ENCODE data around the gene CIB4. TPM values are rescaled to one million over a fixed set of nuclear protein-coding genes. Genes with fewer than 3 reads are reported as not detected.
"Not testable (repeated sequence)": the region's sequence is repeated elsewhere in the genome, so short reads cannot be mapped to it uniquely, and the experiment has no call there.

The CIB4 gene
- total and polyA plus RNA-seq, 2 experiments from 2014 or later = not detected

- no peak for TF ChIP-seq CTCF (IDR thresholded peaks at IDR 0.05; ENCODE audit: low read depth, low read length)
- H3K27me3 ChIP-seq = no peaks in the 10 kb centered on the region
- H3K9me3 ChIP-seq (ENCODE audit: low read depth) = no peaks in the 10 kb centered on the region
- no peak overlapping the region for H3K4me3 ChIP-seq
- DNase-seq (ENCODE audit: low read depth in 1 of 2, low spot score in 1 of 2) = no peak
- H3K36me3 ChIP-seq = no peaks in the 10 kb centered on the region
- no peak overlapping the region for H3K27ac ChIP-seq
- H3K4me1 ChIP-seq (ENCODE audit: low read depth) = peaks cover 4% of the 10 kb centered on the region
Measured at GRCh38 chr2:26666671-26667070, 25.5 kb upstream of the CIB4 start.

GRCh38 chr2:26665296-26665695 lies 24.1 kb upstream of the CIB4 start:
- H3K4me1 ChIP-seq (ENCODE audit: low read depth); H3K4me3 ChIP-seq; H3K27me3 ChIP-seq; H3K9me3 ChIP-seq (ENCODE audit: low read depth); H3K36me3 ChIP-seq; H3K27ac ChIP-seq; DNase-seq (ENCODE audit: low read depth in 1 of 2, low spot score in 1 of 2): not testable (repeated sequence)

- Histone ChIP-seq H3K27ac (no peak overlapping the region), H3K36me3 (no peaks in the 10 kb centered on the region), H3K9me3 (ENCODE audit: low read depth) (no peaks in the 10 kb centered on the region), H3K27me3 (no peaks in the 10 kb centered on the region), H3K4me1 (ENCODE audit: low read depth) (no peaks in the 10 kb centered on the region), H3K4me3 (no peak overlapping the region)
- DNase-seq (ENCODE audit: low read depth in 1 of 2, low spot score in 1 of 2) = no peak
- TF ChIP-seq CTCF (IDR thresholded peaks at IDR 0.05; ENCODE audit: low read depth, low read length) = no peak
Measured at GRCh38 chr2:26660363-26660962, 19.3 kb upstream of the CIB4 start.

GRCh38 chr2:26658691-26659346 lies 17.7 kb upstream of the CIB4 start:
- Histone ChIP-seq H3K27ac (no peak overlapping the region), H3K4me1 (ENCODE audit: low read depth) (peaks cover 7% of the 10 kb centered on the region), H3K4me3 (no peak overlapping the region), H3K36me3 (no peaks in the 10 kb centered on the region), H3K27me3 (no peaks in the 10 kb centered on the region), H3K9me3 (ENCODE audit: low read depth) (no peaks in the 10 kb centered on the region)
- DNase-seq (ENCODE audit: low read depth in 1 of 2, low spot score in 1 of 2) = no peak
- TF ChIP-seq CTCF (IDR thresholded peaks at IDR 0.05; ENCODE audit: low read depth, low read length) = no peak

- Histone ChIP-seq H3K27ac (no peak overlapping the region), H3K4me3 (no peak overlapping the region), H3K27me3 (no peaks in the 10 kb centered on the region), H3K9me3 (ENCODE audit: low read depth) (no peaks in the 10 kb centered on the region), H3K4me1 (ENCODE audit: low read depth) (peaks cover 17% of the 10 kb centered on the region), H3K36me3 (no peaks in the 10 kb centered on the region)
- no peak for DNase-seq (ENCODE audit: low read depth in 1 of 2, low spot score in 1 of 2)
- TF ChIP-seq CTCF (IDR thresholded peaks at IDR 0.05; ENCODE audit: low read depth, low read length) = no peak
Measured at GRCh38 chr2:26657265-26657664, 16.1 kb upstream of the CIB4 start.

- no peak overlapping the region for H3K4me3 ChIP-seq
- no peaks in the 10 kb centered on the region for H3K9me3 ChIP-seq (ENCODE audit: low read depth)
- peaks cover 24% of the 10 kb centered on the region for H3K4me1 ChIP-seq (ENCODE audit: low read depth)
- no peak overlapping the region for H3K27ac ChIP-seq
- DNase-seq (ENCODE audit: low read depth in 1 of 2, low spot score in 1 of 2) = no peak
- H3K36me3 ChIP-seq = no peaks in the 10 kb centered on the region
- H3K27me3 ChIP-seq = no peaks in the 10 kb centered on the region
- no peak for TF ChIP-seq CTCF (IDR thresholded peaks at IDR 0.05; ENCODE audit: low read depth, low read length)
Measured at GRCh38 chr2:26655611-26656195, 14.5 kb upstream of the CIB4 start.

GRCh38 chr2:26655120-26655519 lies 14.0 kb upstream of the CIB4 start:
- H3K4me1 ChIP-seq (ENCODE audit: low read depth) = peaks cover 24% of the 10 kb centered on the region
- not testable (repeated sequence) for DNase-seq (ENCODE audit: low read depth in 1 of 2, low spot score in 1 of 2)

More at GRCh38 chr2:26655120-26655519, 14.0 kb upstream of the CIB4 start:
- H3K36me3 ChIP-seq; H3K9me3 ChIP-seq (ENCODE audit: low read depth); H3K4me3 ChIP-seq; H3K27me3 ChIP-seq; H3K27ac ChIP-seq: not testable (repeated sequence)

Measured in cardiac muscle cell (in vitro differentiated cells and primary cell).